DND-41 (cell line): ENCODE data around the gene SMIM30.

Experiments used
- ATAC-seq: fragments of 200-7000 bp; cut with Tn5 transposase; 3 replicates; pipeline ENCODE4 v1.9.1; 2021; ENCODE audit warnings: low read depth; ENCODE audit not compliant: insufficient read depth
- DNase-seq: peaks from one replicate; pipeline ENCODE4 v3.0.0-alpha.2; 2020
- H2AFZ ChIP-seq: 2 replicates; pipeline ENCODE4 v1.6.0; 2012; ENCODE audit warnings: low read depth, low read length
- H3K27ac ChIP-seq: 2 replicates; pipeline ENCODE4 v1.5.1; 2012; ENCODE audit warnings: low read length, inconsistent platforms
- H3K27me3 ChIP-seq: fragments of 200-600 bp; sonication (generic); 2 replicates; pipeline ENCODE4 v1.6.0; 2012; ENCODE audit warnings: low read length, mild to moderate bottlenecking, inconsistent platforms; ENCODE audit not compliant: insufficient read depth, poor library complexity
- H3K36me3 ChIP-seq: 2 replicates; pipeline ENCODE4 v1.5.1; 2012; ENCODE audit warnings: low read length, inconsistent platforms; ENCODE audit not compliant: insufficient read depth
- H3K4me1 ChIP-seq: 2 replicates; pipeline ENCODE4 v1.5.1; 2012; ENCODE audit warnings: mild to moderate bottlenecking, low read length; ENCODE audit not compliant: insufficient read depth
- H3K4me2 ChIP-seq: 2 replicates; pipeline ENCODE4 v1.6.0; 2012; ENCODE audit warnings: mild to moderate bottlenecking, moderate library complexity, low read length, inconsistent platforms; ENCODE audit not compliant: insufficient read depth
- H3K4me3 ChIP-seq, 2 experiments: fragments of 200-600 bp in 1 of 2; shearing (Covaris generic) in 1 of 2; 2 replicates each; pipeline ENCODE4 v1.5.1; 2012 to 2016; ENCODE audit warnings: inconsistent platforms in 2 of 2, low read length in 2 of 2, mild to moderate bottlenecking in 2 of 2, low read depth in 1 of 2, moderate library complexity in 1 of 2
- H3K79me2 ChIP-seq: 2 replicates; pipeline ENCODE4 v1.6.0; 2012; ENCODE audit warnings: low read length, inconsistent platforms; ENCODE audit not compliant: insufficient read depth
- H3K9ac ChIP-seq: 2 replicates; pipeline ENCODE4 v1.6.0; 2012; ENCODE audit warnings: low read depth, mild to moderate bottlenecking, inconsistent platforms, low read length, moderate library complexity
- H3K9me3 ChIP-seq: 2 replicates; pipeline ENCODE4 v1.5.1; 2012; ENCODE audit warnings: low read length, moderate library complexity, mild to moderate bottlenecking, inconsistent platforms; ENCODE audit not compliant: insufficient read depth, severe bottlenecking
- H4K20me1 ChIP-seq: 2 replicates; pipeline ENCODE4 v1.6.0; 2012; ENCODE audit warnings: low read length; ENCODE audit not compliant: insufficient read depth
- CTCF ChIP-seq: IDR thresholded peaks from 2 replicates; pipeline ENCODE4 v1.5.1; 2012; ENCODE audit warnings: borderline replicate concordance, low read length, moderate library complexity, mild to moderate bottlenecking; ENCODE audit not compliant: poor library complexity, severe bottlenecking; ENCODE audit errors: extremely low read depth
- EZH2 ChIP-seq: IDR thresholded peaks from 3 replicates; pipeline ENCODE4 v1.6.1; 2012; ENCODE audit warnings: borderline replicate concordance, low read depth, mild to moderate bottlenecking, moderate library complexity, low read length, inconsistent platforms; ENCODE audit not compliant: severe bottlenecking

Gene SMIM30

GRCh38 chr7:113137241-113137640 is 18.9 kb upstream of the SMIM30 start:
- no peaks in the 10 kb centered on the region for H4K20me1 ChIP-seq

GRCh38 chr7:113134025-113134424 is 15.7 kb upstream of the SMIM30 start:
- ATAC-seq (no peak), DNase-seq (no peak)
- no peak for TF ChIP-seq EZH2
- TF ChIP-seq CTCF, result no peak
- H3K9me3 ChIP-seq, result no peaks in the 10 kb centered on the region
- H3K4me3 ChIP-seq, result no peak overlapping the region
- no peak overlapping the region for H3K27ac ChIP-seq
- no peak overlapping the region for H3K9ac ChIP-seq
- peaks cover 3% of the 10 kb centered on the region for H3K27me3 ChIP-seq
- no peaks in the 10 kb centered on the region for H3K36me3 ChIP-seq
- H3K79me2 ChIP-seq, result no peaks in the 10 kb centered on the region
- no peaks in the 10 kb centered on the region for H3K4me1 ChIP-seq
- H4K20me1 ChIP-seq, result no peaks in the 10 kb centered on the region
- no peak overlapping the region for H2AFZ ChIP-seq
- H3K4me2 ChIP-seq, result no peak overlapping the region

More at GRCh38 chr7:113137241-113137640, 18.9 kb upstream of the SMIM30 start:
- Histone ChIP-seq H2AFZ (no peak overlapping the region), H3K9me3 (no peaks in the 10 kb centered on the region), H3K79me2 (no peaks in the 10 kb centered on the region), H3K4me2 (no peak overlapping the region), H3K4me3 (no peak overlapping the region), H3K9ac (no peak overlapping the region), H3K36me3 (no peaks in the 10 kb centered on the region), H3K4me1 (no peaks in the 10 kb centered on the region), H3K27ac (no peak overlapping the region), H3K27me3 (no peaks in the 10 kb centered on the region)
- TF ChIP-seq EZH2, result no peak
- TF ChIP-seq CTCF, result no peak
- no peak for DNase-seq
- ATAC-seq, result no peak

GRCh38 chr7:113131367-113131766 is 13.0 kb upstream of the SMIM30 start:
- H3K9ac ChIP-seq, result no peak overlapping the region
- no peaks in the 10 kb centered on the region for H3K79me2 ChIP-seq
- H4K20me1 ChIP-seq, result no peaks in the 10 kb centered on the region
- no peak for DNase-seq
- H3K4me3 ChIP-seq, result no peak overlapping the region
- no peaks in the 10 kb centered on the region for H3K4me1 ChIP-seq
- no peak overlapping the region for H2AFZ ChIP-seq
- TF ChIP-seq EZH2 (no peak), CTCF (no peak)
- no peak overlapping the region for H3K4me2 ChIP-seq
- H3K27me3 ChIP-seq, result peaks cover 3% of the 10 kb centered on the region
- no peak for ATAC-seq
- H3K27ac ChIP-seq, result no peak overlapping the region
- no peaks in the 10 kb centered on the region for H3K36me3 ChIP-seq
- no peaks in the 10 kb centered on the region for H3K9me3 ChIP-seq

GRCh38 chr7:113128031-113128430 is 9.7 kb upstream of the SMIM30 start:
- Histone ChIP-seq H2AFZ (no peak overlapping the region), H4K20me1 (no peaks in the 10 kb centered on the region), H3K9me3 (no peaks in the 10 kb centered on the region), H3K9ac (no peak overlapping the region), H3K79me2 (no peaks in the 10 kb centered on the region), H3K4me1 (no peaks in the 10 kb centered on the region), H3K36me3 (no peaks in the 10 kb centered on the region), H3K27ac (no peak overlapping the region), H3K4me2 (no peak overlapping the region), H3K4me3 (no peak overlapping the region), H3K27me3 (peaks cover 3% of the 10 kb centered on the region)
- ATAC-seq (no peak), DNase-seq (no peak)
- TF ChIP-seq CTCF (no peak), EZH2 (no peak)
